Left forelimb (tissue), 1 donor: ENCODE measurements around the gene ZIC5.

Source experiments
- DNase-seq: peaks from one replicate; pipeline ENCODE4 v3.0.0-alpha.2; 2018; ENCODE audit warnings: low spot score

ZIC5 gene

GRCh38 chr13:99935772-99936171 lies 35.8 kb downstream of the ZIC5 start:
- no peak for DNase-seq

- DNase-seq = no peak
Measured at GRCh38 chr13:99932912-99933311, 38.7 kb downstream of the ZIC5 start.

GRCh38 chr13:99930925-99931324 lies 40.6 kb downstream of the ZIC5 start:
- no peak for DNase-seq

- no peak for DNase-seq
Measured at GRCh38 chr13:99929866-99930265, 41.7 kb downstream of the ZIC5 start.

GRCh38 chr13:99926014-99926731 lies 45.4 kb downstream of the ZIC5 start:
- no peak for DNase-seq

- no peak for DNase-seq
Measured at GRCh38 chr13:99923877-99924582, 47.5 kb downstream of the ZIC5 start.

GRCh38 chr13:99922631-99923404 lies 48.7 kb downstream of the ZIC5 start:
- DNase-seq = no peak

- DNase-seq = no peak
Measured at GRCh38 chr13:99919132-99919531, 52.4 kb downstream of the ZIC5 start.

- no peak for DNase-seq
Measured at GRCh38 chr13:99916366-99917103, 55.0 kb downstream of the ZIC5 start.

GRCh38 chr13:99913167-99913566 lies 58.4 kb downstream of the ZIC5 start:
- no peak for DNase-seq
